HG03469 (cell line): ENCODE data around the gene KRT6B.
"Not testable (repeated sequence)": the region's sequence is repeated elsewhere in the genome, so short reads cannot be mapped to it uniquely, and the experiment has no call there.

Source experiments
- ATAC-seq: cut with Tn5 transposase; IDR thresholded peaks from one replicate; pipeline ENCODE4 v1.9.1; 2021; ENCODE audit warnings: mild to moderate bottlenecking, moderate library complexity, moderate number of reproducible peaks; ENCODE audit not compliant: unreplicated experiment

KRT6B gene

DNA sequence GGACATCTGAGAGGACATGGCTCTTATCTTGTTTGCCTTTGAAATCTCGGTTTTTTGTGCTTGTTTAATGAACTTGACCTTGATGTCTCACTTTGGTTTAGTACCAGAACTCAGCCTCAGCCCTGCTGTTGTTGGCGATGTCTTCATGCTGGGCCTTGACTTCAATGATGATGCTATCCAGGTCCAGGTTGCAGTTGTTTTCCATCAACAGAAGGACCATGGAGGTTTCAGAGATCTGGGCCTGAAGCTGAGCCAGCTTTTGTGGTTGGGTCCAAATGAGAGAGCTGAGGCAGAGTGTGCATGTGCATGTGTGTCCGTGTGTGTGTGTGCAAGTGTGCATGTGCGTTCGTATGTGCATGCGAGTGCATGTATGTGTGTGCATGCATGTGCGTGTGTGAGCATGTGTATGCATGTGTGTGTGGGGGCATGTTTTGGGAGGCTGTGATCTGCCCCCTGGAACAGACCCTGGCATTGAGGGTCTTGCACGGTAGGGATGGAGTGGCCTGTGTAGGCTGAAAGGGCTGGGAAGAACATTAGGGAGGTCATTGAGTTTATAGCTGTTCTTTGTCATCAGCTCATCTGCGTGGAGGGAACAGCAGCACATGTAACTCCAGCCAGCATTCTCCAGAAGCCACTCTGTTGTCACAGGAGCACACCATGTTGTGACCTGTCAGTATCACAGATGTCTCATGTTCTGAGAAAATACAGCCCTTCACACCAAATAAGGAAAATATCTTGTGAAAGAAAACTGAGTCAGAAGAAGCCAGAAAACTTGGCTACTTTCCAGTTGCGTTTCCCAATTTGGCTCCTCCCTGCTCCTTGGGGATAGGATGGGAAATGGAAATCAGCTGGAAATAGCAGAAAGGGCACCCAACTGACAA, 35.8 kb downstream of the KRT6B start:
- no peak for ATAC-seq

DNA sequence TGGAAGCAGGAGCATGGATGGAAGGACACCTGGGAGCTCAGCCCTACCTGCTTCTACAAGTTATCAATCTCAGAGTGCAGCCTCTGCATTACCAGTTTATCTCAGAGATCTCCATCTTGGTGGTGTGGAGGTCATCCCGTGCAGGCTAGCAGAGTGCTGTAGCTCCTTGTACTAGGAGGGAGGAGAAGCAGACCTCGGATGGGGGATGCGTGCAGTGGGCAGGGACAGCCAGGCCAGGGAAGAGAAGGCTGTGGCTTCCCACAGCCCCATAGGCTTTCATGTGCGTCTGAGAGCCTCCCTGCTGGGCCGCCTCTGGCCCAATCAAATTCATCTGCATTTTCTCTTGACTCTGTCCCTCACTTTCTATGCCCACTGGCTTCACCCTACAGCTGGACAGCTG, 37.0 kb downstream of the KRT6B start:
- ATAC-seq, result no peak

- ATAC-seq, result no peak
These were observed 38.1 kb downstream of the KRT6B start for GRCh38 chr12:52413782-52414345.

GRCh38 chr12:52413202-52413601, 38.7 kb downstream of the KRT6B start:
- no peak for ATAC-seq

DNA sequence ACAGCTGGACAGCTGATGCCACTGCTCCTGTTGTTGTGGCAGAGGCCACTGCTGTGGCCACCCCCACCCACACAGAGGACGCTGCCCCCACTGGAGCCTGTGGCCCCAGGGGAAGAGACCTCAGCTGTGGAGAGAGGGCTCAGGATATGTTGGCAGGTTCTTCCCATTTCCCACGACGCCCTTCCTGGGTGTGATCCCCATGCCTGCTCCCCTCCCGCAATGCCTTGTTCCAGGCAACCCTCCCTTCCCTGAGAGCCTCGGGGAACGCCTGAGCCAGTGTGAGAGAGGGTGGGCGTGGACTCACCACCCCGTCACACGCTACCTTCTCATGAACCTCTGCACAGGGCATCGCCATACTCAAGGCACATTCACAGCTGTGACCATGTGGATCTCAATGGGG, 40.1 kb downstream of the KRT6B start:
- no peak for ATAC-seq

DNA sequence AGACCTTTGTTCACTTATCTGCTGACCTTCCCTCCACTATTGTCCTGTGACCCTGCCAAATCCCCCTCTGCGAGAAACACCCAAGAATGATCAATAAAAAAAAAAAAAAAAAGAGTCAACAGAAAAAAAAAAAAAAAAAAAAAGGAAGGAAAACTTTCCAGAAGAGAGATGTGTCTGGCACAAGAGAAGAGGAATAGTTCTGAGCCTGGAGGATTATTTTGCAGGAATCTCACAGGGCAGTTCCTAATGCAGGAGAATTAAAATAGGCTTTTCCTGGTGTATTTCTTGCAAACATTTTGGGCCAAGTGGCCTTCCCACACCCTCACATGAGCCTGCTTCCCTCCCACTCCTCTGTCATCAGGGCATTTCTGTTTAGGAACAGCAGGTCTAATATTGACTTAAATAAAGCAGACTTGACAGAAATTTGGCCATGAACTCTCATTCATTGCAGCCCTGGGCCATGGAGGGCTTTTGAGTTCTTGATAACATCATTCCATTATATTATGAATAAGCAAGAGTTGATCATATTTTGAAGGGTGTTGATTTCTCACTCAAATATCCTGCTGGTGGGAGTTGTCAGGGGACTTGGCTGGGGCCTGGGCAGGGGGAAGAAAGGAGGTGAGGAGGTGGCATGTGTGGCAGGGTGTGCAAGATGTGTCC, 41.2 kb downstream of the KRT6B start:
- not testable (repeated sequence) for ATAC-seq

DNA sequence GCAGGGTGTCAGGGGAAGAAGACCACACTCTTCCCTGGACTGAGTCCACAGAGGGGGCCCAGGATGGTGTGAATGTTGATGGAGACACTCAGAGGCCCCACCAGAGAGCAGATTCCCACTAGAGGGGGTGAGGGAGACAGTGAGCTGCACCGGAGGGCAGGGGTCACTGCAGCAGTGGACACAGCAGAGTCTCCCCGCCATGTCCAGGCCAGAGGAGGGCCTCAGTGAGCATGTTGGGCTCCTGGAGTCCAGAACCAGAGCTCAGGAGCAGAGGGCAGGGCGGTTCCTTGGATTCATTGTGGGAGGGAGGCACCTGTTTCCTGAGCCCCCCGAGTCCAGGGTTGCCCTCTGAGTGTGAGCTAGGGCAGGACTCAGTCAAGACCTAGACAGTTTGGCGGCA, 44.0 kb downstream of the KRT6B start:
- no peak for ATAC-seq

GRCh38 chr12:52405922-52406385, 46.0 kb downstream of the KRT6B start, which contains the start of gene KRT82:
Gene KRT82 (minus strand): TSS chr12:52406335. CDS start chr12:52406277, 58 bp downstream.
- ATAC-seq, result no peak

DNA sequence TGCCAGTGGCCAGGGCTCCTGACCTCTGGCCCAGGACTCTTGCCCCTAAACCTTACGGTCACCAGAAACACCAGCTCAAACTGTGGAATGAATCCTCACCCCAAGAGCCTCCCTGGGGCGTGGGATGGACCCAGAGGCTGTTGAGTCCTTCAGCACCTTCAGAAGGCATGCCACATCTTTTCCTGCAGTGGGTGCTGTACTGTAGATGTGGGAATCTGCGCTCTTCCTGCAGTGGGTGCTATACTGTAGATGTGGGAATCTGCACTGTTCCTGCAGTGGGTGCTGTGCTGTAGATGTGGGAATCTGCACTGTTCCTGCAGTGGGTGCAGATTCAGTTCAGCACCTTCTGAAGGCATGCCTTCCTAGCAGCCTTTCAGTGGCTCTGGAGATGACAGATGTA, 47.0 kb downstream of the KRT6B start:
- no peak for ATAC-seq

DNA sequence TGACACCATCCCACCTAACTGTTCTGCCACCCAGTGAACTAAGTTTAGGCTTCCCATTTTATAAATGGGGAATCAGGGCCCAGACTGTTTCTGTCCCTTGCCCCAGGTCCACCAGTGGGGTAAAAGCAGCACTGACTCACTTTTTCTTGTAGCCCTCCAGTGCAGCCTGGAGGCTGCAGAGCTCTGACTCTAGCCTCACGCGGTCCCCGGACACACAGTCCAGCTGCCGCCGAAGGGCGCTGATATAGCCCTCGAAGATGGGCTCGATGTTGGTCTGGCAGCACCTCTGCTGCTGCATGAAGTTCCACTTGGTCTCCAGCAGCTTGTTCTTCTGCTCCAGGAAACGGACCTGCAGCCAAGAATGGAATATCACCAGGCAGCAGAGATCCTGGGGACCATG, 48.4 kb downstream of the KRT6B start:
- ATAC-seq, result no peak

- ATAC-seq, result no peak
These were observed 48.9 kb downstream of the KRT6B start for GRCh38 chr12:52402873-52403540.

- ATAC-seq, result no peak
These were observed 49.6 kb downstream of the KRT6B start for GRCh38 chr12:52402377-52402776.

GRCh38 chr12:52401926-52402325, 50.0 kb downstream of the KRT6B start:
- no peak for ATAC-seq

- no peak for ATAC-seq
These were observed 50.4 kb downstream of the KRT6B start for GRCh38 chr12:52401526-52401925.

DNA sequence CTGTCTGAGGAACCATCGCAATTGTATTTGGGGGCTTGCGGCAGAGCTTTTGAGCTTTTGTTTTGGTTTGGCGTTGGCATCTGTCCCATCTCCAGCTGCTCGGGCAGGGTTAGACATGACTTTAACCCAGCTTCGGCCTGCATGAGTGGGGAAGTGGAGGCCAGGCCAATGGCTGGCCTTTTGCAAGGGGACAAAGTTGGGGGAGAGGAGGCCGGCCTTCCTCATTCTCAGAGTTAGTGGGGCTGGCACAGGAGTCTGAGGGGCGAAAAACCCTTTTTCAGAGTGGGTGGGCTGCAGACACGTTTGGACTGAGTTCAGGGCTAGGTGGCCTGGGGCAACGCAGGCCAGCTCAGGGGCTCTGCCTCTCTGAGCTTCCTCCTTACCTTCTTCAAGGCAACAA, 51.0 kb downstream of the KRT6B start:
- ATAC-seq, result no peak

GRCh38 chr12:52399756-52400155, 52.2 kb downstream of the KRT6B start:
- no peak for ATAC-seq

DNA sequence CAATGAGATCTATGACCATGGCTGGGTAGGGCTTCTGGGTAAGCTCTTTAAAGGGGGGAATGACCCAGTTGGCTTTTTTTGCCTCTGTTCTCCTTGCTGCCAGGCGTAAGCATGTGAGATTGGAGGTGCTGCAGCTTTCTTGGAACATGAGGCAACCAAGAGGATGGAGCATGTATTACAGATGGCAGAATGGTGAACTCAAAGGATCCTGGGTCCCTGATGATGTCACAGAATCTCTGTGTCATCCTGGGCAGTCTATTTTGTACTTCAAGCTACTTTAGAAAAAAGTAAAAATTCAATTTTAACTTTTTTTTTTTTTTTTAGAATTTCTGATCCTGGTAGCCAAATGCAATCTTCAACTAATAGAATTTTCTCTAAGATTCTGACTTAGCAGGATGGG, 53.8 kb downstream of the KRT6B start:
- ATAC-seq, result no peak

GRCh38 chr12:52396656-52397055, 55.3 kb downstream of the KRT6B start:
- ATAC-seq, result no peak
